HEK293 (cell line): ENCODE measurements around the gene FHAD1.

Source experiments
- CTCF ChIP-seq: fragments of 450-650 bp; formaldehyde crosslinking; IDR thresholded peaks from 2 replicates; pipeline ENCODE4 v1.5.1; 2016; ENCODE audit warnings: missing biosample characterization, missing genetic modification characterization
- TCF7L2 ChIP-seq: IDR thresholded peaks from 2 replicates; pipeline ENCODE4 v1.6.1; 2011; ENCODE audit warnings: low read depth, mild to moderate bottlenecking, inconsistent platforms, low read length, moderate library complexity, borderline replicate concordance
- TSHZ1 ChIP-seq: fragments of 450-650 bp; formaldehyde crosslinking; IDR thresholded peaks from 2 replicates; pipeline ENCODE4 v1.5.1; 2016; ENCODE audit warnings: missing biosample characterization, missing genetic modification characterization, borderline replicate concordance
- ZEB2 ChIP-seq: fragments of 450-650 bp; formaldehyde crosslinking; IDR thresholded peaks from 2 replicates; pipeline ENCODE4 v1.5.1; 2016; ENCODE audit warnings: missing biosample characterization, missing genetic modification characterization
- ZFP37 ChIP-seq: fragments of 450-650 bp; formaldehyde crosslinking; IDR thresholded peaks from 2 replicates; pipeline ENCODE4 v1.5.1; 2016; ENCODE audit warnings: missing biosample characterization, missing genetic modification characterization
- ZNF138 ChIP-seq: fragments of 450-650 bp; formaldehyde crosslinking; IDR thresholded peaks from 2 replicates; pipeline ENCODE4 v1.5.1; 2016; ENCODE audit warnings: missing biosample characterization, missing genetic modification characterization, borderline replicate concordance
- ZNF239 ChIP-seq: fragments of 450-650 bp; formaldehyde crosslinking; IDR thresholded peaks from 2 replicates; pipeline ENCODE4 v1.5.1; 2016; ENCODE audit warnings: missing biosample characterization, missing genetic modification characterization
- ZNF274 ChIP-seq, 2 experiments: fragments of 200-500 bp in 1 of 2; fragments of 450-650 bp in 1 of 2; sonication (Bioruptor generic) in 1 of 2; formaldehyde crosslinking in 1 of 2; IDR thresholded peaks; 2 replicates each; pipeline versions ENCODE4 v1.5.1 to v1.6.1; 2014 to 2016; ENCODE audit warnings: borderline replicate concordance in 1 of 2, inconsistent platforms in 1 of 2, low read length in 1 of 2, missing biosample characterization in 1 of 2, missing genetic modification characterization in 1 of 2
- ZNF280C ChIP-seq: fragments of 450-650 bp; formaldehyde crosslinking; IDR thresholded peaks from 2 replicates; pipeline ENCODE4 v1.5.1; 2016; ENCODE audit warnings: missing biosample characterization, missing genetic modification characterization
- ZNF555 ChIP-seq: fragments of 450-650 bp; formaldehyde crosslinking; conservative IDR thresholded peaks from 2 replicates; pipeline ENCODE4 v1.5.1; 2017; ENCODE audit warnings: missing biosample characterization, mild to moderate bottlenecking, missing genetic modification characterization, inconsistent platforms
- ZNF621 ChIP-seq: fragments of 450-650 bp; formaldehyde crosslinking; IDR thresholded peaks from 2 replicates; pipeline ENCODE4 v1.5.1; 2017; ENCODE audit warnings: missing biosample characterization, missing genetic modification characterization
- ZNF660 ChIP-seq: fragments of 450-650 bp; IDR thresholded peaks from 2 replicates; pipeline ENCODE4 v1.5.1; 2018; ENCODE audit warnings: missing biosample characterization, mild to moderate bottlenecking, missing genetic modification characterization
- ZNF768 ChIP-seq: fragments of 450-650 bp; formaldehyde crosslinking; IDR thresholded peaks from 2 replicates; pipeline ENCODE4 v1.5.1; 2018; ENCODE audit warnings: missing biosample characterization, mild to moderate bottlenecking, missing genetic modification characterization

- TF ChIP-seq CTCF (tag by site-specific recombination) (no peak), ZEB2 (tag by site-specific recombination) (no peak), ZNF274 (IDR thresholded peaks at IDR 0.05; ENCODE audit: low read length) (no peak), ZNF274 (tag by site-specific recombination; IDR thresholded peaks at IDR 0.05; ENCODE audit: borderline replicate concordance) (no peak), TSHZ1 (tag by site-specific recombination) (no peak), ZFP37 (tag by site-specific recombination) (no peak), ZNF660 (tag by site-specific recombination) (no peak), ZNF138 (no peak), TCF7L2 (no peak), ZNF280C (tag by site-specific recombination) (no peak), ZNF555 (tag by site-specific recombination) (no peak), ZNF768 (tag by site-specific recombination) (no peak), ZNF239 (tag by site-specific recombination) (no peak), ZNF621 (no peak)
These were observed 166.8 kb downstream of the FHAD1 start for GRCh38 chr1:15413563-15414444.
